WERI-Rb-1 (cell line): Measurements from ENCODE around the gene DCTN5.

Experiments
- DNase-seq: peaks from one replicate; pipeline ENCODE4 v3.0.0-alpha.2; 2020
- H3K27ac ChIP-seq: fragments of 250-450 bp; sonication (Bioruptor Pico); 2 replicates; pipeline ENCODE4 v1.5.1; 2020; ENCODE audit warnings: mild to moderate bottlenecking, moderate library complexity
- H3K27me3 ChIP-seq: fragments of 250-450 bp; sonication (Bioruptor Pico); 2 replicates; pipeline ENCODE4 v1.5.1; 2021; ENCODE audit warnings: mild to moderate bottlenecking, low read depth, moderate library complexity; ENCODE audit not compliant: insufficient read depth, severe bottlenecking
- H3K36me3 ChIP-seq: fragments of 250-450 bp; sonication (Bioruptor Pico); 2 replicates; pipeline ENCODE4 v1.5.1; 2020; ENCODE audit warnings: mild to moderate bottlenecking, moderate library complexity
- H3K4me3 ChIP-seq: 2 replicates; pipeline ENCODE4 v1.5.1; 2011; ENCODE audit warnings: low read depth, mild to moderate bottlenecking, control low read depth, low read length
- H3K9me3 ChIP-seq: fragments of 250-450 bp; sonication (Bioruptor Pico); 2 replicates; pipeline ENCODE4 v1.5.1; 2021; ENCODE audit warnings: mild to moderate bottlenecking, moderate library complexity; ENCODE audit not compliant: severe bottlenecking
- CTCF ChIP-seq: IDR thresholded peaks from 2 replicates; pipeline ENCODE4 v1.5.1; 2011; ENCODE audit warnings: low read depth, mild to moderate bottlenecking, control low read depth, inconsistent platforms, low read length

The DCTN5 gene

GRCh38 chr16:23700093-23700492 is 58.8 kb downstream of the DCTN5 start:
- no peaks in the 10 kb centered on the region for H3K36me3 ChIP-seq
- DNase-seq: no peak
- H3K4me3 ChIP-seq: no peak overlapping the region
- peaks cover 6% of the 10 kb centered on the region for H3K9me3 ChIP-seq
- TF ChIP-seq CTCF: no peak
- no peaks in the 10 kb centered on the region for H3K27me3 ChIP-seq
- H3K27ac ChIP-seq: no peak overlapping the region

GRCh38 chr16:23700509-23700908 is 59.2 kb downstream of the DCTN5 start:
- H3K27ac ChIP-seq: no peak overlapping the region
- TF ChIP-seq CTCF: no peak

GRCh38 chr16:23701045-23701444 is 59.8 kb downstream of the DCTN5 start:
- H3K27me3 ChIP-seq: no peaks in the 10 kb centered on the region
- no peaks in the 10 kb centered on the region for H3K36me3 ChIP-seq
- TF ChIP-seq CTCF: no peak
- H3K4me3 ChIP-seq: no peak overlapping the region
- H3K9me3 ChIP-seq: peaks cover 6% of the 10 kb centered on the region
- H3K27ac ChIP-seq: no peak overlapping the region
- DNase-seq: no peak

More at GRCh38 chr16:23700509-23700908, 59.2 kb downstream of the DCTN5 start:
- peak; percentile 48 for DNase-seq
- Histone ChIP-seq H3K4me3 (no peak overlapping the region), H3K36me3 (no peaks in the 10 kb centered on the region), H3K9me3 (peaks cover 6% of the 10 kb centered on the region), H3K27me3 (no peaks in the 10 kb centered on the region)

- no peak for DNase-seq
- H3K4me3 ChIP-seq: no peak overlapping the region
- H3K9me3 ChIP-seq: peaks cover 6% of the 10 kb centered on the region
- H3K27ac ChIP-seq: no peak overlapping the region
- H3K27me3 ChIP-seq: no peaks in the 10 kb centered on the region
- TF ChIP-seq CTCF: no peak
- no peaks in the 10 kb centered on the region for H3K36me3 ChIP-seq
Measured at GRCh38 chr16:23702951-23703350, 61.7 kb downstream of the DCTN5 start.

- TF ChIP-seq CTCF: no peak
- Histone ChIP-seq H3K9me3 (peaks cover 18% of the 10 kb centered on the region), H3K36me3 (no peaks in the 10 kb centered on the region), H3K4me3 (no peak overlapping the region), H3K27ac (no peak overlapping the region), H3K27me3 (no peaks in the 10 kb centered on the region)
- DNase-seq: no peak
Measured at GRCh38 chr16:23704772-23705516, 63.7 kb downstream of the DCTN5 start.

- Histone ChIP-seq H3K27ac (no peak overlapping the region), H3K9me3 (peaks cover 20% of the 10 kb centered on the region), H3K4me3 (no peak overlapping the region), H3K27me3 (no peaks in the 10 kb centered on the region), H3K36me3 (no peaks in the 10 kb centered on the region)
- TF ChIP-seq CTCF: no peak
- DNase-seq: no peak
Measured at GRCh38 chr16:23705517-23705902, 64.2 kb downstream of the DCTN5 start.
